K562 (cell line): ENCODE measurements around the gene CNTFR.

Source experiments
- EZH2 ChIP-seq: IDR thresholded peaks from 2 replicates; pipeline ENCODE4 v1.6.1; 2012; ENCODE audit warnings: low read depth, mild to moderate bottlenecking, inconsistent platforms, low read length, borderline replicate concordance
- MBD2 ChIP-seq: sonication (generic); IDR thresholded peaks from 2 replicates; pipeline ENCODE4 v1.6.1; 2016; ENCODE audit warnings: low read depth, borderline replicate concordance
- RBFOX2 ChIP-seq: fragments of 200-400 bp; formaldehyde crosslinking; IDR thresholded peaks from 2 replicates; pipeline ENCODE4 v1.6.1; 2017; ENCODE audit warnings: low read depth, mild to moderate bottlenecking, low read length, moderate library complexity
- TF ChIP-seq, protein P1 (sequence below): IDR thresholded peaks from 2 replicates; pipeline ENCODE4 v1.6.1; 2016; ENCODE audit warnings: missing genetic modification characterization, missing compliant biosample characterization

DNA sequence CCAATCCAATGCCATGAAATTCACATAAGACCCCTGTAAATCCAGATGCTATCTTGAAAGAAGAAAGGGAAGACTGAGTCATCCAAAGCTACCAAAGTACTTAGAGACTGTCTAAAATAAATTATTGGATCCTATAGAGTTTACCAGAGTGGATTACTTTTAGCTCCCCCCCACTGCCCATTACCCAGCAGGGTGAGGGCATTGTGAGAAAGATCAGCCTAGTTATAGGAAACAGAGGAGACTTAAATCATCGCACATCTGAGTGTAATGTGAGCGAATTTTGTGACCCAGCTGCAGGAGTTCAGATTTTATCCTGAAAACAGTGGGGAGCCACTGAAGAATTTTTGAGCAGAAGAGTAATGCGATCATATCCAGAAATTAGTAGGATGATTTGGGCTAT lies 65.2 kb downstream of the CNTFR start:
- TF ChIP-seq MBD2 (no peak), RBFOX2 (no peak), EZH2 (no peak)
- TF ChIP-seq, protein P1, sequence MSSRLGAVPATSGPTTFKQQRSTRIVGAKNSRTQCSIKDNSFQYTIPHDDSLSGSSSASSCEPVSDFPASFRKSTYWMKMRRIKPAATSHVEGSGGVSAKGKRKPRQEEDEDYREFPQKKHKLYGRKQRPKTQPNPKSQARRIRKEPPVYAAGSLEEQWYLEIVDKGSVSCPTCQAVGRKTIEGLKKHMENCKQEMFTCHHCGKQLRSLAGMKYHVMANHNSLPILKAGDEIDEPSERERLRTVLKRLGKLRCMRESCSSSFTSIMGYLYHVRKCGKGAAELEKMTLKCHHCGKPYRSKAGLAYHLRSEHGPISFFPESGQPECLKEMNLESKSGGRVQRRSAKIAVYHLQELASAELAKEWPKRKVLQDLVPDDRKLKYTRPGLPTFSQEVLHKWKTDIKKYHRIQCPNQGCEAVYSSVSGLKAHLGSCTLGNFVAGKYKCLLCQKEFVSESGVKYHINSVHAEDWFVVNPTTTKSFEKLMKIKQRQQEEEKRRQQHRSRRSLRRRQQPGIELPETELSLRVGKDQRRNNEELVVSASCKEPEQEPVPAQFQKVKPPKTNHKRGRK (tag) = no peak
